HG02840 (cell line): ENCODE results near the gene TTC34.
"Not testable (repeated sequence)": the region's sequence is repeated elsewhere in the genome, so short reads cannot be mapped to it uniquely, and the experiment has no call there.

Experiments used
- ATAC-seq: cut with Tn5 transposase; IDR thresholded peaks from one replicate; pipeline ENCODE4 v1.9.1; 2021; ENCODE audit warnings: mild to moderate bottlenecking, moderate library complexity, moderate number of reproducible peaks; ENCODE audit not compliant: unreplicated experiment, low FRiP score

TTC34 gene

GRCh38 chr1:2632051-2632430 is 169.5 kb downstream of the TTC34 start:
- ATAC-seq = no peak

GRCh38 chr1:2631136-2632050 is 170.1 kb downstream of the TTC34 start:
- ATAC-seq = no peak

- no peak for ATAC-seq
Measured at GRCh38 chr1:2630498-2631135, 170.9 kb downstream of the TTC34 start.

- ATAC-seq = no peak
Measured at GRCh38 chr1:2629627-2630497, 171.6 kb downstream of the TTC34 start.

GRCh38 chr1:2628933-2629626 is 172.4 kb downstream of the TTC34 start:
- ATAC-seq = no peak

- ATAC-seq = no peak
Measured at GRCh38 chr1:2628191-2628932, 173.1 kb downstream of the TTC34 start.

GRCh38 chr1:2627746-2628145 is 173.7 kb downstream of the TTC34 start:
- no peak for ATAC-seq

GRCh38 chr1:2625748-2626147 is 175.7 kb downstream of the TTC34 start:
- ATAC-seq = not testable (repeated sequence)

GRCh38 chr1:2625311-2625710 is 176.2 kb downstream of the TTC34 start:
- no peak for ATAC-seq

GRCh38 chr1:2624735-2625300 is 176.7 kb downstream of the TTC34 start:
- ATAC-seq = no peak

- no peak for ATAC-seq
Measured at GRCh38 chr1:2623571-2624337, 177.7 kb downstream of the TTC34 start.

- ATAC-seq = no peak
Measured at GRCh38 chr1:2617971-2618470, 183.5 kb downstream of the TTC34 start.

- ATAC-seq = no peak
Measured at GRCh38 chr1:2614145-2614544, 187.3 kb downstream of the TTC34 start.

GRCh38 chr1:2612591-2613365 is 188.7 kb downstream of the TTC34 start:
- no peak for ATAC-seq

- no peak for ATAC-seq
Measured at GRCh38 chr1:2611621-2612437, 189.7 kb downstream of the TTC34 start.

GRCh38 chr1:2611031-2611501 is 190.4 kb downstream of the TTC34 start:
- ATAC-seq = no peak
